H1 (cell line): Measurements from ENCODE around the gene HAS3. TPM values are rescaled to one million over a fixed set of nuclear protein-coding genes. Genes with fewer than 3 reads are reported as not detected.

ENCODE experiments used
- BRCA1 ChIP-seq: IDR thresholded peaks from 2 replicates; pipeline ENCODE4 v1.6.1; 2012; ENCODE audit warnings: low read depth, low read length, improper control_type of control experiment
- CEBPB ChIP-seq: IDR thresholded peaks from 2 replicates; pipeline ENCODE4 v1.6.1; 2012; ENCODE audit warnings: low read depth, low read length
- CREB1 ChIP-seq: IDR thresholded peaks from 2 replicates; pipeline ENCODE4 v1.6.1; 2012; ENCODE audit warnings: inconsistent platforms
- CTCF ChIP-seq, 3 experiments: IDR thresholded peaks; 1 replicate in 2 of 3; 2 replicates in 1 of 3; pipeline versions ENCODE4 v1.5.1 to v1.6.1; 2011; ENCODE audit warnings: low read length in 3 of 3, mild to moderate bottlenecking in 3 of 3, inconsistent platforms in 2 of 3, low read depth in 1 of 3, moderate library complexity in 1 of 3; ENCODE audit not compliant: insufficient read depth in 1 of 3; ENCODE audit errors: control extremely low read depth in 1 of 3
- EP300 ChIP-seq, 2 experiments: IDR thresholded peaks; 1 replicate in 1 of 2; 2 replicates in 1 of 2; pipeline ENCODE4 v1.6.1; 2011 to 2012; ENCODE audit warnings: low read depth in 2 of 2, low read length in 2 of 2, mild to moderate bottlenecking in 2 of 2, borderline replicate concordance in 1 of 2, inconsistent platforms in 1 of 2, moderate library complexity in 1 of 2
- GABPA ChIP-seq: IDR thresholded peaks from 2 replicates; pipeline ENCODE4 v1.6.1; 2011; ENCODE audit warnings: mild to moderate bottlenecking, low read length, moderate library complexity, borderline replicate concordance; ENCODE audit not compliant: insufficient read depth
- JUND ChIP-seq: IDR thresholded peaks from 2 replicates; pipeline ENCODE4 v1.6.1; 2011; ENCODE audit warnings: mild to moderate bottlenecking, improper control_type of control experiment, low read length
- NRF1 ChIP-seq: IDR thresholded peaks from 2 replicates; pipeline ENCODE4 v1.6.1; 2011; ENCODE audit warnings: mild to moderate bottlenecking, low read depth, low read length, improper control_type of control experiment
- PHF8 ChIP-seq: fragments of 200-600 bp; sonication (generic); conservative IDR thresholded peaks from 2 replicates; pipeline ENCODE4 v1.7.1; 2012; ENCODE audit warnings: low read depth, mild to moderate bottlenecking, inconsistent platforms, low read length, moderate library complexity
- POLR2A ChIP-seq, 2 experiments: IDR thresholded peaks; 1 replicate in 1 of 2; 2 replicates in 1 of 2; pipeline ENCODE4 v1.6.1; 2011; ENCODE audit warnings: low read depth in 2 of 2, low read length in 2 of 2, mild to moderate bottlenecking in 2 of 2; ENCODE audit errors: control extremely low read depth in 1 of 2
- RFX5 ChIP-seq: IDR thresholded peaks from 2 replicates; pipeline ENCODE4 v1.6.1; 2011; ENCODE audit warnings: low read depth, low read length, improper control_type of control experiment, borderline replicate concordance
- SAP30 ChIP-seq: fragments of 300-600 bp; sonication (generic); IDR thresholded peaks from 2 replicates; pipeline ENCODE4 v1.7.1; 2012; ENCODE audit warnings: low read length, moderate library complexity, mild to moderate bottlenecking, inconsistent platforms; ENCODE audit not compliant: insufficient read depth, insufficient replicate concordance
- SIN3A ChIP-seq, 2 experiments: IDR thresholded peaks in 1 of 2; conservative IDR thresholded peaks in 1 of 2; 2 replicates each; pipeline ENCODE4 v1.6.1; 2011 to 2012; ENCODE audit warnings: low read length in 2 of 2, improper control_type of control experiment in 1 of 2, low read depth in 1 of 2, mild to moderate bottlenecking in 1 of 2
- SIRT6 ChIP-seq: IDR thresholded peaks from one replicate; pipeline ENCODE4 v1.7.1; 2012; ENCODE audit warnings: low read length, inconsistent platforms
- SP1 ChIP-seq: IDR thresholded peaks from 2 replicates; pipeline ENCODE4 v1.6.1; 2011; ENCODE audit warnings: low read depth, low read length
- TAF7 ChIP-seq: optimal IDR thresholded peaks from 2 replicates; pipeline ENCODE3; 2011; ENCODE audit warnings: low read depth, mild to moderate bottlenecking, inconsistent platforms, low read length, moderate library complexity, borderline replicate concordance
- TBP ChIP-seq: IDR thresholded peaks from 2 replicates; pipeline ENCODE4 v1.6.1; 2011; ENCODE audit warnings: low read depth, low read length, improper control_type of control experiment
- YY1 ChIP-seq: IDR thresholded peaks from 2 replicates; pipeline ENCODE4 v1.6.1; 2011; ENCODE audit warnings: low read depth, mild to moderate bottlenecking, low read length
- polyA plus RNA-seq, 7 experiments: library from polyadenylated mRNA; depleted of rRNA in 3 of 7; stranded (reverse) in 5 of 7; unstranded in 2 of 7; fragments of >200 nt in 5 of 7; fragments of 200-250 nt in 2 of 7; gene quantifications; 1 replicate in 5 of 7; 2 replicates in 1 of 7; 4 replicates in 1 of 7; pipeline versions ENCODE4 v1.2.1 to v1.2.3, GENCODE V29; 2011 to 2013; ENCODE audit warnings: missing spikeins in 2 of 7, mixed read lengths in 2 of 7
- total RNA-seq: library from RNA; stranded (reverse); fragmentation: NEBNext Ultra II Directional; extraction: Animal tissue kit (Norgen Biotek cat#: 25700); gene quantifications from 2 replicates; pipeline ENCODE4 v1.2.1, GENCODE V29; 2021
- TF ChIP-seq, protein P1 (sequence below): IDR thresholded peaks from 2 replicates; pipeline ENCODE4 v1.6.1; 2012; ENCODE audit warnings: low read length, inconsistent platforms

HAS3 gene
- total and polyA plus RNA-seq, 2 of the 8 experiments (the other 6 are each of a cell fraction or from before 2014, with no cell fraction given): 32.1 to 69.6 TPM

GRCh38 chr16:69106491-69107315 is 1.2 kb downstream of the HAS3 start (continued):
- TF ChIP-seq SIN3A (conservative IDR thresholded peaks at IDR 0.05 in 1 of 2, IDR thresholded peaks at IDR 0.05 in 1 of 2; ENCODE audit: low read depth in 1 of 2, low read length in 2 of 2) (peak in 1 of 2 experiments; percentile 69; a peak in 2 of 4 replicates), SAP30 (peak; percentile 3), JUND (no peak), EP300 (IDR thresholded peaks at IDR 0.05; ENCODE audit: borderline replicate concordance in 1 of 2, low read depth in 2 of 2, low read length in 2 of 2) (no peak), YY1 (no peak), BRCA1 (no peak), NRF1 (no peak), GABPA (no peak), CTCF (IDR thresholded peaks at IDR 0.05; ENCODE audit: control extremely low read depth in 1 of 3, insufficient read depth in 1 of 3, low read depth in 1 of 3, low read length in 3 of 3) (no peak), SP1 (no peak), CEBPB (no peak), SIRT6 (no peak), POLR2A (IDR thresholded peaks at IDR 0.05; ENCODE audit: control extremely low read depth in 1 of 2, low read depth in 2 of 2, low read length in 2 of 2) (no peak), TBP (no peak), RFX5 (no peak), CREB1 (no peak), TAF7 (no peak), PHF8 (peak; percentile 33; the same call in 1 of the 2 replicates)
- TF ChIP-seq, protein P1, sequence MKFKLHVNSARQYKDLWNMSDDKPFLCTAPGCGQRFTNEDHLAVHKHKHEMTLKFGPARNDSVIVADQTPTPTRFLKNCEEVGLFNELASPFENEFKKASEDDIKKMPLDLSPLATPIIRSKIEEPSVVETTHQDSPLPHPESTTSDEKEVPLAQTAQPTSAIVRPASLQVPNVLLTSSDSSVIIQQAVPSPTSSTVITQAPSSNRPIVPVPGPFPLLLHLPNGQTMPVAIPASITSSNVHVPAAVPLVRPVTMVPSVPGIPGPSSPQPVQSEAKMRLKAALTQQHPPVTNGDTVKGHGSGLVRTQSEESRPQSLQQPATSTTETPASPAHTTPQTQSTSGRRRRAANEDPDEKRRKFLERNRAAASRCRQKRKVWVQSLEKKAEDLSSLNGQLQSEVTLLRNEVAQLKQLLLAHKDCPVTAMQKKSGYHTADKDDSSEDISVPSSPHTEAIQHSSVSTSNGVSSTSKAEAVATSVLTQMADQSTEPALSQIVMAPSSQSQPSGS: no peak
